IMR-90 (cell line): ENCODE data around the gene FMNL3. TPM values are rescaled to one million over a fixed set of nuclear protein-coding genes. Genes with fewer than 3 reads are reported as not detected.
A peak's percentile ranks its signal among the peaks of the same experiment; 100 is the strongest.

Experiments
- ATAC-seq: fragments of 200-7000 bp; cut with Tn5 transposase; 2 replicates; pipeline ENCODE4 v1.9.1; 2020; ENCODE audit warnings: low read depth, mild to moderate bottlenecking, moderate library complexity
- BruUV-seq: library from RNA; stranded (reverse); fragments of 400-500 nt; replicated peaks from 2 replicates; lab custom pipeline; 2021; lab: Mats Ljungman, UMichigan
- CTCF ChIA-PET: fragments of 300-600 bp; formaldehyde crosslinking; extraction: SDS; loops from one replicate; lab custom pipeline; 2021; ENCODE audit warnings: antibody characterized with exemption; lab: Yijun Ruan, JAX
- POLR2A ChIA-PET: fragments of 300-600 bp; sonication (Branson Sonifier 250); formaldehyde crosslinking; loops from one replicate; lab custom pipeline; 2022; ENCODE audit warnings: antibody characterized with exemption; ENCODE audit not compliant: unreplicated experiment; lab: Charles Lee
- DNase-seq: peaks from one replicate; pipeline ENCODE4 v3.0.0; 2013
- H2AFZ ChIP-seq: replicated peaks from 2 replicates; pipeline ENCODE3; 2013; ENCODE audit warnings: low read length, mild to moderate bottlenecking; ENCODE audit not compliant: poor library complexity
- H2AK5ac ChIP-seq: 2 replicates; pipeline ENCODE4 v1.6.1; 2013; ENCODE audit warnings: low read depth, low read length, inconsistent platforms
- H2AK9ac ChIP-seq: replicated peaks from 2 replicates; pipeline ENCODE3; 2013; ENCODE audit warnings: mild to moderate bottlenecking, low read depth, low read length, moderate library complexity; ENCODE audit not compliant: poor library complexity
- H2BK120ac ChIP-seq: 2 replicates; pipeline ENCODE4 v1.6.1; 2013; ENCODE audit warnings: low read depth, low read length, inconsistent platforms
- H2BK15ac ChIP-seq: 3 replicates; pipeline ENCODE4 v1.6.1; 2013; ENCODE audit warnings: low read depth, low read length, inconsistent platforms
- H2BK20ac ChIP-seq: 2 replicates; pipeline ENCODE4 v1.6.1; 2013; ENCODE audit warnings: low read depth, mild to moderate bottlenecking, inconsistent platforms, low read length, moderate library complexity
- H2BK5ac ChIP-seq: 2 replicates; pipeline ENCODE4 v1.6.1; 2013; ENCODE audit warnings: mild to moderate bottlenecking, low read depth, low read length, inconsistent platforms; ENCODE audit not compliant: poor library complexity, severe bottlenecking
- H3K14ac ChIP-seq: replicated peaks from 2 replicates; pipeline ENCODE4 v1.6.1; 2013; ENCODE audit warnings: low read depth, low read length, inconsistent platforms
- H3K18ac ChIP-seq: 2 replicates; pipeline ENCODE4 v1.6.1; 2013; ENCODE audit warnings: low read depth, low read length, control low read depth
- H3K23ac ChIP-seq: 2 replicates; pipeline ENCODE4 v1.6.1; 2013; ENCODE audit warnings: low read depth, low read length, inconsistent platforms
- H3K27ac ChIP-seq: 2 replicates; pipeline ENCODE4 v1.5.1; 2013; ENCODE audit warnings: mild to moderate bottlenecking, control low read depth, low read length; ENCODE audit not compliant: insufficient read depth
- H3K27me3 ChIP-seq: 2 replicates; pipeline ENCODE4 v1.6.1; 2013; ENCODE audit warnings: low read length; ENCODE audit not compliant: control insufficient read depth, insufficient read depth
- H3K36me3 ChIP-seq: 2 replicates; pipeline ENCODE4 v1.6.1; 2013; ENCODE audit warnings: low read length, mixed read lengths; ENCODE audit not compliant: control insufficient read depth, insufficient read depth
- H3K4ac ChIP-seq: 2 replicates; pipeline ENCODE4 v1.6.1; 2013; ENCODE audit warnings: low read depth, low read length, inconsistent platforms
- H3K4me1 ChIP-seq: 2 replicates; pipeline ENCODE4 v1.6.1; 2013; ENCODE audit warnings: low read length, mixed read lengths; ENCODE audit not compliant: control insufficient read depth, insufficient read depth
- H3K4me2 ChIP-seq: 2 replicates; pipeline ENCODE4 v1.6.1; 2013; ENCODE audit warnings: low read depth, mild to moderate bottlenecking, control low read depth, low read length, moderate library complexity
- H3K4me3 ChIP-seq: 2 replicates; pipeline ENCODE4 v1.5.1; 2013; ENCODE audit warnings: low read depth, mild to moderate bottlenecking, control low read depth, low read length, moderate library complexity; ENCODE audit not compliant: insufficient read depth
- H3K56ac ChIP-seq: 2 replicates; pipeline ENCODE4 v1.6.1; 2013; ENCODE audit warnings: low read length, inconsistent platforms; ENCODE audit not compliant: insufficient read depth; ENCODE audit errors: extremely low read depth
- H3K79me1 ChIP-seq, 2 experiments: 2 replicates each; pipeline ENCODE4 v1.6.1; 2013; ENCODE audit warnings: low read length in 2 of 2, inconsistent platforms in 1 of 2, low read depth in 1 of 2
- H3K9ac ChIP-seq: 2 replicates; pipeline ENCODE4 v1.6.1; 2013; ENCODE audit warnings: low read depth, low read length, control low read depth
- H3K9me1 ChIP-seq: 2 replicates; pipeline ENCODE4 v1.6.1; 2013; ENCODE audit warnings: low read length, inconsistent platforms; ENCODE audit not compliant: insufficient read depth
- H3K9me3 ChIP-seq: 2 replicates; pipeline ENCODE4 v1.6.1; 2013; ENCODE audit warnings: low read length; ENCODE audit not compliant: control insufficient read depth, insufficient read depth
- H4K20me1 ChIP-seq: 2 replicates; pipeline ENCODE4 v1.6.1; 2013; ENCODE audit warnings: low read length, inconsistent platforms; ENCODE audit not compliant: insufficient read depth
- H4K5ac ChIP-seq: 2 replicates; pipeline ENCODE4 v1.6.1; 2013; ENCODE audit warnings: mild to moderate bottlenecking, low read depth, low read length, control low read depth
- H4K8ac ChIP-seq, 2 experiments: 2 replicates each; pipeline ENCODE4 v1.6.1; 2013; ENCODE audit warnings: low read depth in 2 of 2, low read length in 2 of 2, control low read depth in 1 of 2, inconsistent platforms in 1 of 2
- H4K91ac ChIP-seq: 2 replicates; pipeline ENCODE4 v1.6.1; 2013; ENCODE audit warnings: low read depth, low read length, inconsistent platforms; ENCODE audit not compliant: insufficient read depth
- CEBPB ChIP-seq: IDR thresholded peaks from 2 replicates; pipeline ENCODE4 v1.6.1; 2012; ENCODE audit warnings: low read depth, low read length, improper control_type of control experiment
- MXI1 ChIP-seq: IDR thresholded peaks from 2 replicates; pipeline ENCODE4 v1.6.1; 2012; ENCODE audit warnings: low read depth, mild to moderate bottlenecking, low read length, moderate library complexity, borderline replicate concordance
- WGBS, 2 experiments: methylation state at CpG; one replicate each; pipeline versions ENCODE4 v1.1.5 to v1.1.7; 2013; ENCODE audit warnings: missing lambda C conversion rate in 2 of 2; ENCODE audit not compliant: insufficient read length in 1 of 2; ENCODE audit errors: extremely low coverage in 2 of 2; 5-methylcytosine and 5-hydroxymethylcytosine counted together
- dilution Hi-C: fragments of 300-500 bp; cut with HindIII; formaldehyde crosslinking; loops from one replicate; pipeline ENCODE4 v1.14.3; 2018; ENCODE audit warnings: low sequenced_read_pairs; ENCODE audit not compliant: unreplicated experiment
- in situ Hi-C: fragments of 300-500 bp; cut with MboI; formaldehyde crosslinking; loops from 3 replicates; pipeline ENCODE4 v1.14.3; 2019; ENCODE audit warnings: low sequenced_read_pairs, inconsistent platforms, mixed read lengths
- intact Hi-C: fragments of 100-400 bp; cut with micrococcal nuclease; formaldehyde crosslinking; loops from 2 replicates; pipeline ENCODE4 v1.10.0; 2022
- polyA plus RNA-seq, 3 experiments: library from polyadenylated mRNA; depleted of rRNA; stranded (reverse); fragments of >200 nt; gene quantifications; 2 replicates each; pipeline ENCODE4 v1.2.3, GENCODE V29; 2012; ENCODE audit warnings: low replicate concordance in 1 of 3
- total RNA-seq: library from RNA; depleted of rRNA; stranded (reverse); fragments of >200 nt; gene quantifications from 2 replicates; pipeline ENCODE4 v1.2.3, GENCODE V29; 2012

FMNL3 gene
- total and polyA plus RNA-seq, 2 of the 4 experiments (the other 2 are of a cell fraction), result 16.3 to 36.4 TPM

GRCh38 chr12:49730568-49731101 lies 23.4 kb upstream of the FMNL3 start:
- no peak for DNase-seq
- dilution Hi-C loops (no loop called here), intact Hi-C loops (no loop called here), in situ Hi-C loops (no loop called here)
- Histone ChIP-seq H3K4me2 (no peak overlapping the region), H3K23ac (no peak overlapping the region), H2AFZ (no peak overlapping the region), H4K20me1 (no peaks in the 10 kb centered on the region), H3K9me1 (no peaks in the 10 kb centered on the region), H3K27ac (no peak overlapping the region), H4K5ac (no peak overlapping the region), H3K4me3 (no peak overlapping the region), H2BK20ac (no peak overlapping the region), H2BK120ac (no peak overlapping the region), H3K9me3 (no peaks in the 10 kb centered on the region), H2BK15ac (no peak overlapping the region), H2BK5ac (no peak overlapping the region), H4K8ac (no peak overlapping the region), H3K4me1 (no peaks in the 10 kb centered on the region), H2AK5ac (no peak overlapping the region), H2AK9ac (no peak overlapping the region), H3K4ac (no peak overlapping the region), H3K18ac (no peak overlapping the region), H3K56ac (no peak overlapping the region), H3K36me3 (no peaks in the 10 kb centered on the region), H3K79me1 (no peaks in the 10 kb centered on the region), H3K14ac (no peak overlapping the region), H3K27me3 (peaks cover 17% of the 10 kb centered on the region), H3K9ac (no peak overlapping the region), H4K91ac (no peak overlapping the region)
- TF ChIP-seq MXI1, result no peak
- TF ChIP-seq CEBPB, result peak; percentile 72
- ATAC-seq, result no peak
- ChIA-PET CTCF (no interaction called here), POLR2A (no interaction called here)
- no TSS peak for BruUV-seq
- WGBS, 2 experiments, result no CpG with 5 or more reads among the region's 3 CpGs
